GM12878 (cell line): ENCODE data around the gene DCBLD2. TPM values are rescaled to one million over a fixed set of nuclear protein-coding genes. Genes with fewer than 3 reads are reported as not detected.

Experiments used
- ATAC-seq: fragments of 200-7000 bp; cut with Tn5 transposase; 3 replicates; pipeline ENCODE4 v1.9.1; 2020; ENCODE audit warnings: mild to moderate bottlenecking, moderate library complexity
- BruUV-seq: library from RNA; stranded (reverse); fragments of 400-500 nt; replicated peaks from 2 replicates; lab custom pipeline; 2021; lab: Mats Ljungman, UMichigan
- CTCF ChIA-PET: fragments of 300-600 bp; sonication (Branson Sonifier 250); formaldehyde crosslinking; extraction: SDS; loops from one replicate; lab custom pipeline; 2021; ENCODE audit warnings: inconsistent platforms; lab: Yijun Ruan, JAX
- POLR2A ChIA-PET: fragments of 350-600 bp; formaldehyde crosslinking; extraction: SDS; loops from one replicate; lab custom pipeline; 2021; ENCODE audit warnings: inconsistent platforms; lab: Charles Lee
- RAD21 ChIA-PET: fragments of 300-600 bp; sonication (Branson Sonifier 250); formaldehyde crosslinking; loops from one replicate; lab custom pipeline; 2023; ENCODE audit warnings: antibody characterized with exemption; ENCODE audit not compliant: unreplicated experiment; lab: Charles Lee
- SMC1A ChIA-PET: fragments of 300-600 bp; sonication (Branson Sonifier 250); formaldehyde crosslinking; loops from one replicate; lab custom pipeline; 2023; ENCODE audit not compliant: unreplicated experiment, uncharacterized antibody; lab: Charles Lee
- DNase-seq: peaks from one replicate; pipeline ENCODE4 v3.0.0-alpha.2; 2011; ENCODE audit warnings: low read depth, low spot score
- FAIRE-seq: peaks from 3 replicates; lab custom pipeline; 2011; peaks lifted over from hg19 to GRCh38; lab: Jason Lieb, UNC
- H2AFZ ChIP-seq: 2 replicates; pipeline ENCODE4 v1.6.0; 2011; ENCODE audit warnings: low read depth, low read length, control low read depth; ENCODE audit not compliant: control insufficient read depth
- H3K27ac ChIP-seq: 2 replicates; pipeline ENCODE4 v1.5.1; 2011; ENCODE audit warnings: control low read depth; ENCODE audit not compliant: control insufficient read depth, insufficient read depth
- H3K27me3 ChIP-seq, 2 experiments: replicated peaks in 1 of 2; 2 replicates each; pipeline versions ENCODE4 v1.6.0 to v1.6.1; 2011; ENCODE audit warnings: low read length in 1 of 2; ENCODE audit not compliant: control insufficient read depth in 2 of 2, insufficient read depth in 2 of 2
- H3K36me3 ChIP-seq, 2 experiments: 2 replicates each; pipeline ENCODE4 v1.5.1; 2011; ENCODE audit warnings: low read length in 1 of 2; ENCODE audit not compliant: control insufficient read depth in 2 of 2, insufficient read depth in 2 of 2
- H3K4me1 ChIP-seq: 2 replicates; pipeline ENCODE4 v1.6.1; 2011; ENCODE audit warnings: mild to moderate bottlenecking, low read length, moderate library complexity, mixed read lengths; ENCODE audit not compliant: control insufficient read depth, insufficient read depth
- H3K4me2 ChIP-seq: 2 replicates; pipeline ENCODE4 v1.6.0; 2011; ENCODE audit warnings: control low read depth; ENCODE audit not compliant: control insufficient read depth, insufficient read depth
- H3K4me3 ChIP-seq: fragments of 200-600 bp; sonication (generic); 2 replicates; pipeline ENCODE4 v1.5.1; 2016
- H3K79me2 ChIP-seq: 2 replicates; pipeline ENCODE4 v1.6.0; 2011; ENCODE audit warnings: low read length; ENCODE audit not compliant: control insufficient read depth, insufficient read depth
- H3K9ac ChIP-seq: 2 replicates; pipeline ENCODE4 v1.8.0; 2011; ENCODE audit warnings: low read length, control low read depth, mixed read lengths; ENCODE audit not compliant: control insufficient read depth, insufficient read depth
- H3K9me3 ChIP-seq: replicated peaks from 3 replicates; pipeline ENCODE4 v1.5.1; 2011; ENCODE audit warnings: mild to moderate bottlenecking, low read length; ENCODE audit not compliant: control insufficient read depth, insufficient read depth
- H4K20me1 ChIP-seq: 2 replicates; pipeline ENCODE4 v1.6.0; 2011; ENCODE audit not compliant: control insufficient read depth, insufficient read depth
- ASH2L ChIP-seq: fragments of 300-600, 200-600 bp; sonication (generic); IDR thresholded peaks from 2 replicates; pipeline ENCODE4 v1.6.1; 2017; ENCODE audit warnings: low read depth, mild to moderate bottlenecking, borderline replicate concordance
- EED ChIP-seq: sonication (generic); IDR thresholded peaks from 2 replicates; pipeline ENCODE4 v1.6.1; 2016; ENCODE audit warnings: antibody characterized with exemption, low read depth
- GATAD2B ChIP-seq: fragments of 450-650 bp; conservative IDR thresholded peaks from 2 replicates; pipeline ENCODE4 v1.6.1; 2017; ENCODE audit warnings: low read depth, mild to moderate bottlenecking, moderate library complexity
- MEF2A ChIP-seq: IDR thresholded peaks from 2 replicates; pipeline ENCODE4 v1.6.1; 2011; ENCODE audit warnings: low read depth, mild to moderate bottlenecking, low read length, moderate library complexity; ENCODE audit not compliant: insufficient read depth
- MTA2 ChIP-seq: fragments of 450-650 bp; IDR thresholded peaks from 2 replicates; pipeline ENCODE4 v1.6.1; 2016; ENCODE audit warnings: low read depth, mild to moderate bottlenecking, moderate library complexity
- in situ Hi-C: fragments of 300-500 bp; cut with MboI; formaldehyde crosslinking; loops from 9 replicates; pipeline ENCODE4 v1.14.3; 2018; ENCODE audit warnings: mixed read lengths
- intact Hi-C: fragments of 100-400 bp; cut with micrococcal nuclease; formaldehyde crosslinking; loops from one replicate; pipeline ENCODE4 v1.14.2; 2022; ENCODE audit not compliant: unreplicated experiment
- polyA plus RNA-seq, 11 experiments: library from polyadenylated mRNA; depleted of rRNA in 4 of 11; unstranded in 6 of 11; stranded (reverse) in 5 of 11; fragments of >200 nt; fragmentation: Nextera tagmentation in 4 of 11; fragmentation: Illumina TruSeq in 1 of 11; extraction: Ambion mirVana in 4 of 11; extraction: Trizol in 1 of 11; gene quantifications; 1 replicate in 1 of 11; 2 replicates in 10 of 11; pipeline versions ENCODE4 v1.2.1 to v1.2.3, GENCODE V29; 2011 to 2016; ENCODE audit warnings: inconsistent platforms in 2 of 11, missing spikeins in 2 of 11, low read depth in 1 of 11
- total RNA-seq, 4 experiments: library from RNA; depleted of rRNA in 3 of 4; stranded (reverse); fragments of >200 nt in 3 of 4; fragmentation: Illumina TruSeq in 1 of 4; extraction: Trizol in 1 of 4; gene quantifications; 2 replicates each; pipeline versions ENCODE4 v1.2.1 to v1.2.3, GENCODE V29; 2013 to 2021
- TF ChIP-seq, protein P1 (sequence below): fragments of 450-650 bp; IDR thresholded peaks from 2 replicates; pipeline ENCODE4 v1.6.1; 2016; ENCODE audit warnings: mild to moderate bottlenecking, moderate library complexity, borderline replicate concordance
- TF ChIP-seq, protein P2 (sequence below): fragments of 450-650 bp; IDR thresholded peaks from 2 replicates; pipeline ENCODE4 v1.6.1; 2016; ENCODE audit warnings: mild to moderate bottlenecking

Gene DCBLD2
- total and polyA plus RNA-seq, 10 of the 15 experiments (the other 5 are each of a cell fraction or from before 2014, with no cell fraction given): 1.6 to 5.9 (median 4.7) TPM

DNA sequence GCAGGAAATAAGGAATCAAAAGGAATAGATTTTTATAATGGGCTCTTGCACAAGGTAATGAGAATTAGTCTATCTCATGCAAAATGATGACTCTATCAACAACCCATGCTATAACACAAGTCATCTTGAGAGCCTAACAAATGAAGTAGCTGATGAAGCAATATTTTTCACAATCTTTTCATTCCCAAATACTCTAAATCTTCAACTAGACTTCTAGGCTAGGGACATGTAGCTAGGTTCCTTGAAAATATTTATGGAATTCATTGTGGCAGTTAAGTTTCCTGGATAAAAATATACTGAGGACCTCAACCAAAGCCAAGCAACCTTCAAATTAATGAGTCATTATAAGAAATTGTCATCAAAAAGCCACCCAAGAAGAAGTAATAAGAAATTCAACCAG lies 55.4 kb downstream of the DCBLD2 start:
- no TSS peak for BruUV-seq
- ChIA-PET CTCF (interaction anchor here (0.6 kb wide), 1 partner anchor 523 kb away, joined by 3 read pairs; no protein-coding TSS in a partner anchor), RAD21 (no interaction called here), SMC1A (interaction anchor here (0.8 to 0.9 kb wide), 2 partner anchors 29 to 50 kb away, joined by 3 to 4 read pairs; no protein-coding TSS in a partner anchor), POLR2A (no interaction called here)
- H3K9me3 ChIP-seq: no peaks in the 10 kb centered on the region; the same call in 2 of the 3 replicates
- no peaks in the 10 kb centered on the region for H3K27me3 ChIP-seq
- no peaks in the 10 kb centered on the region for H4K20me1 ChIP-seq
- no peak overlapping the region for H2AFZ ChIP-seq
- DNase-seq (no peak), FAIRE-seq (no peak), ATAC-seq (no peak)
- H3K36me3 ChIP-seq: no peaks in the 10 kb centered on the region
- no peaks in the 10 kb centered on the region for H3K79me2 ChIP-seq
- intact Hi-C loops: no loop called here
- H3K4me1 ChIP-seq: no peaks in the 10 kb centered on the region
- no peak overlapping the region for H3K27ac ChIP-seq
- H3K4me3 ChIP-seq: no peak overlapping the region
- H3K9ac ChIP-seq: no peak overlapping the region
- TF ChIP-seq, protein P1, sequence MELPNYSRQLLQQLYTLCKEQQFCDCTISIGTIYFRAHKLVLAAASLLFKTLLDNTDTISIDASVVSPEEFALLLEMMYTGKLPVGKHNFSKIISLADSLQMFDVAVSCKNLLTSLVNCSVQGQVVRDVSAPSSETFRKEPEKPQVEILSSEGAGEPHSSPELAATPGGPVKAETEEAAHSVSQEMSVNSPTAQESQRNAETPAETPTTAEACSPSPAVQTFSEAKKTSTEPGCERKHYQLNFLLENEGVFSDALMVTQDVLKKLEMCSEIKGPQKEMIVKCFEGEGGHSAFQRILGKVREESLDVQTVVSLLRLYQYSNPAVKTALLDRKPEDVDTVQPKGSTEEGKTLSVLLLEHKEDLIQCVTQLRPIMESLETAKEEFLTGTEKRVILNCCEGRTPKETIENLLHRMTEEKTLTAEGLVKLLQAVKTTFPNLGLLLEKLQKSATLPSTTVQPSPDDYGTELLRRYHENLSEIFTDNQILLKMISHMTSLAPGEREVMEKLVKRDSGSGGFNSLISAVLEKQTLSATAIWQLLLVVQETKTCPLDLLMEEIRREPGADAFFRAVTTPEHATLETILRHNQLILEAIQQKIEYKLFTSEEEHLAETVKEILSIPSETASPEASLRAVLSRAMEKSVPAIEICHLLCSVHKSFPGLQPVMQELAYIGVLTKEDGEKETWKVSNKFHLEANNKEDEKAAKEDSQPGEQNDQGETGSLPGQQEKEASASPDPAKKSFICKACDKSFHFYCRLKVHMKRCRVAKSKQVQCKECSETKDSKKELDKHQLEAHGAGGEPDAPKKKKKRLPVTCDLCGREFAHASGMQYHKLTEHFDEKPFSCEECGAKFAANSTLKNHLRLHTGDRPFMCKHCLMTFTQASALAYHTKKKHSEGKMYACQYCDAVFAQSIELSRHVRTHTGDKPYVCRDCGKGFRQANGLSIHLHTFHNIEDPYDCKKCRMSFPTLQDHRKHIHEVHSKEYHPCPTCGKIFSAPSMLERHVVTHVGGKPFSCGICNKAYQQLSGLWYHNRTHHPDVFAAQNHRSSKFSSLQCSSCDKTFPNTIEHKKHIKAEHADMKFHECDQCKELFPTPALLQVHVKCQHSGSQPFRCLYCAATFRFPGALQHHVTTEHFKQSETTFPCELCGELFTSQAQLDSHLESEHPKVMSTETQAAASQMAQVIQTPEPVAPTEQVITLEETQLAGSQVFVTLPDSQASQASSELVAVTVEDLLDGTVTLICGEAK: no peak
- TF ChIP-seq MEF2A (no peak), ASH2L (no peak), GATAD2B (no peak), MTA2 (no peak), EED (no peak)
- TF ChIP-seq, protein P2, sequence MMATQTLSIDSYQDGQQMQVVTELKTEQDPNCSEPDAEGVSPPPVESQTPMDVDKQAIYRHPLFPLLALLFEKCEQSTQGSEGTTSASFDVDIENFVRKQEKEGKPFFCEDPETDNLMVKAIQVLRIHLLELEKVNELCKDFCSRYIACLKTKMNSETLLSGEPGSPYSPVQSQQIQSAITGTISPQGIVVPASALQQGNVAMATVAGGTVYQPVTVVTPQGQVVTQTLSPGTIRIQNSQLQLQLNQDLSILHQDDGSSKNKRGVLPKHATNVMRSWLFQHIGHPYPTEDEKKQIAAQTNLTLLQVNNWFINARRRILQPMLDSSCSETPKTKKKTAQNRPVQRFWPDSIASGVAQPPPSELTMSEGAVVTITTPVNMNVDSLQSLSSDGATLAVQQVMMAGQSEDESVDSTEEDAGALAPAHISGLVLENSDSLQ: no peak
- no peak overlapping the region for H3K4me2 ChIP-seq
- in situ Hi-C loops: no loop called here
